Hepatocyte (in vitro differentiated cells): Measurements from ENCODE around the gene TRIML2. TPM values are rescaled to one million over a fixed set of nuclear protein-coding genes. Genes with fewer than 3 reads are reported as not detected.

ENCODE experiments used
- DNase-seq: peaks from one replicate; pipeline ENCODE4 v3.0.0-alpha.2; 2016; ENCODE audit warnings: low spot score
- H2AFZ ChIP-seq: fragments of 200-600 bp; sonication (generic); 2 replicates; pipeline ENCODE4 v1.6.0; 2016; ENCODE audit warnings: antibody characterized with exemption, mild to moderate bottlenecking
- H3K27ac ChIP-seq: fragments of 200-600 bp; sonication (generic); 2 replicates; pipeline ENCODE4 v1.5.1; 2016; ENCODE audit warnings: mild to moderate bottlenecking
- H3K27me3 ChIP-seq: fragments of 200-600 bp; sonication (generic); 2 replicates; pipeline ENCODE4 v1.6.1; 2016
- H3K36me3 ChIP-seq: fragments of 200-600 bp; sonication (generic); replicated peaks from 2 replicates; pipeline ENCODE4 v1.5.1; 2016; ENCODE audit warnings: low read depth; ENCODE audit not compliant: insufficient read depth
- H3K4me1 ChIP-seq: fragments of 200-600 bp; sonication (generic); 2 replicates; pipeline ENCODE4 v1.5.1; 2016; ENCODE audit warnings: mild to moderate bottlenecking, moderate library complexity; ENCODE audit not compliant: insufficient read depth
- H3K4me2 ChIP-seq: fragments of 200-600 bp; sonication (generic); 2 replicates; pipeline ENCODE4 v1.6.0; 2016
- H3K4me3 ChIP-seq: fragments of 200-600 bp; sonication (generic); 2 replicates; pipeline ENCODE4 v1.5.1; 2016; ENCODE audit warnings: mild to moderate bottlenecking
- H3K79me2 ChIP-seq: fragments of 200-600 bp; sonication (generic); 2 replicates; pipeline ENCODE4 v1.6.0; 2017; ENCODE audit warnings: mild to moderate bottlenecking
- H3K9me2 ChIP-seq: fragments of 200-600 bp; sonication (generic); replicated peaks from 2 replicates; pipeline ENCODE4 v1.6.0; 2017; ENCODE audit warnings: mild to moderate bottlenecking; ENCODE audit not compliant: insufficient read depth
- H3K9me3 ChIP-seq: fragments of 200-600 bp; sonication (generic); 2 replicates; pipeline ENCODE4 v1.5.1; 2016; ENCODE audit warnings: low read depth, mild to moderate bottlenecking
- H4K20me1 ChIP-seq: fragments of 200-600 bp; sonication (generic); 2 replicates; pipeline ENCODE4 v1.6.0; 2016; ENCODE audit warnings: mild to moderate bottlenecking; ENCODE audit not compliant: insufficient read depth, poor library complexity, severe bottlenecking
- CTCF ChIP-seq: fragments of 200-600 bp; sonication (generic); IDR thresholded peaks from 2 replicates; pipeline ENCODE4 v1.5.1; 2016; ENCODE audit warnings: antibody characterized with exemption, mild to moderate bottlenecking; ENCODE audit not compliant: poor library complexity
- EZH2 ChIP-seq: fragments of 200-600 bp; sonication (generic); IDR thresholded peaks from 2 replicates; pipeline ENCODE4 v1.6.1; 2016; ENCODE audit warnings: antibody characterized with exemption, mild to moderate bottlenecking, borderline replicate concordance
- EZH2phosphoT487 ChIP-seq: fragments of 200-600 bp; sonication (generic); IDR thresholded peaks from one replicate; pipeline ENCODE4 v1.6.1; 2018; ENCODE audit warnings: antibody characterized with exemption, mild to moderate bottlenecking, low read depth, moderate library complexity; ENCODE audit not compliant: unreplicated experiment, severe bottlenecking
- WGBS: methylation state at CpG from one replicate; pipeline ENCODE4 v1.1.6; 2016; ENCODE audit warnings: low lambda C conversion rate; ENCODE audit errors: missing lambda C conversion rate; 5-methylcytosine and 5-hydroxymethylcytosine counted together
- polyA plus RNA-seq: library from polyadenylated mRNA; unstranded; fragments of >200 nt; fragmentation: Nextera tagmentation; extraction: Ambion mirVana; gene quantifications from 2 replicates; pipeline ENCODE4 v1.2.1, GENCODE V29; 2016
- total RNA-seq: library from RNA; depleted of rRNA; stranded (reverse); fragments of >200 nt; gene quantifications from 2 replicates; pipeline ENCODE4 v1.2.3, GENCODE V29; 2014

Gene TRIML2
- total and polyA plus RNA-seq, 2 experiments from 2014 or later, result 0.23 TPM; not detected in 1

- Histone ChIP-seq H3K4me3 (no peak overlapping the region), H3K79me2 (no peaks in the 10 kb centered on the region), H3K4me1 (no peaks in the 10 kb centered on the region), H3K4me2 (no peak overlapping the region), H3K36me3 (no peaks in the 10 kb centered on the region), H4K20me1 (no peaks in the 10 kb centered on the region), H3K27me3 (no peaks in the 10 kb centered on the region), H3K27ac (no peak overlapping the region), H2AFZ (no peak overlapping the region), H3K9me3 (no peaks in the 10 kb centered on the region), H3K9me2 (no peaks in the 10 kb centered on the region)
- DNase-seq, result no peak
- 92% methylated on average over 5 of the region's 5 CpGs for WGBS
- no peak for TF ChIP-seq CTCF
- TF ChIP-seq EZH2, result no peak
- TF ChIP-seq EZH2phosphoT487, result no peak
Measured at GRCh38 chr4:188132232-188132631, 22.8 kb upstream of the TRIML2 start.

- Histone ChIP-seq H3K27ac (no peak overlapping the region), H2AFZ (no peak overlapping the region), H3K36me3 (no peaks in the 10 kb centered on the region), H3K27me3 (no peaks in the 10 kb centered on the region), H4K20me1 (no peaks in the 10 kb centered on the region), H3K9me2 (no peaks in the 10 kb centered on the region), H3K4me1 (no peaks in the 10 kb centered on the region), H3K4me2 (no peak overlapping the region), H3K79me2 (no peaks in the 10 kb centered on the region), H3K9me3 (no peaks in the 10 kb centered on the region), H3K4me3 (no peak overlapping the region)
- TF ChIP-seq EZH2 (no peak), CTCF (no peak), EZH2phosphoT487 (no peak)
- no peak for DNase-seq
- WGBS, result 87% methylated on average over 4 of the region's 4 CpGs
Measured at GRCh38 chr4:188130355-188130754, 21.0 kb upstream of the TRIML2 start.

- H2AFZ ChIP-seq, result no peak overlapping the region
- H3K4me1 ChIP-seq, result no peaks in the 10 kb centered on the region
- no peak overlapping the region for H3K4me2 ChIP-seq
- 83% methylated on average over 5 of the region's 5 CpGs for WGBS
- no peaks in the 10 kb centered on the region for H3K9me3 ChIP-seq
- no peaks in the 10 kb centered on the region for H3K36me3 ChIP-seq
- peak; percentile 66 for DNase-seq
- H3K27ac ChIP-seq, result peak overlapping the region; percentile 31
- H4K20me1 ChIP-seq, result no peaks in the 10 kb centered on the region
- H3K4me3 ChIP-seq, result no peak overlapping the region
- H3K79me2 ChIP-seq, result no peaks in the 10 kb centered on the region
- no peaks in the 10 kb centered on the region for H3K27me3 ChIP-seq
- no peaks in the 10 kb centered on the region for H3K9me2 ChIP-seq
- TF ChIP-seq EZH2phosphoT487 (no peak), CTCF (no peak), EZH2 (no peak)
Measured at GRCh38 chr4:188127214-188127874, 17.9 kb upstream of the TRIML2 start.

GRCh38 chr4:188121530-188121929, 12.1 kb upstream of the TRIML2 start:
- Histone ChIP-seq H3K36me3 (no peaks in the 10 kb centered on the region), H2AFZ (no peak overlapping the region), H3K4me1 (no peaks in the 10 kb centered on the region), H4K20me1 (no peaks in the 10 kb centered on the region), H3K27me3 (no peaks in the 10 kb centered on the region), H3K9me2 (no peaks in the 10 kb centered on the region), H3K9me3 (no peaks in the 10 kb centered on the region), H3K4me3 (no peak overlapping the region), H3K4me2 (no peak overlapping the region), H3K79me2 (no peaks in the 10 kb centered on the region), H3K27ac (no peak overlapping the region)
- 64% methylated on average over 13 of the region's 13 CpGs for WGBS
- no peak for TF ChIP-seq CTCF
- no peak for TF ChIP-seq EZH2
- no peak for TF ChIP-seq EZH2phosphoT487
- no peak for DNase-seq
